Rectal smooth muscle tissue (tissue), 1 donor: ENCODE data around the gene PA2G4.
"Not testable (repeated sequence)": the region's sequence is repeated elsewhere in the genome, so short reads cannot be mapped to it uniquely, and the experiment has no call there.

Source experiments
- H3K27ac ChIP-seq: one replicate; pipeline ENCODE4 v1.7.0; 2013; ENCODE audit warnings: low read depth, low read length, inconsistent platforms
- H3K27me3 ChIP-seq: one replicate; pipeline ENCODE4 v1.7.0; 2013; ENCODE audit warnings: low read length; ENCODE audit not compliant: control insufficient read depth, insufficient read depth
- H3K36me3 ChIP-seq: one replicate; pipeline ENCODE4 v1.7.0; 2013; ENCODE audit warnings: low read length; ENCODE audit not compliant: control insufficient read depth, insufficient read depth
- H3K4me1 ChIP-seq: one replicate; pipeline ENCODE4 v1.7.0; 2013; ENCODE audit warnings: low read length; ENCODE audit not compliant: control insufficient read depth, insufficient read depth
- H3K4me3 ChIP-seq: one replicate; pipeline ENCODE4 v1.7.0; 2013; ENCODE audit warnings: low read length
- H3K9ac ChIP-seq: one replicate; pipeline ENCODE4 v1.7.0; 2013; ENCODE audit warnings: low read length

The PA2G4 gene

DNA sequence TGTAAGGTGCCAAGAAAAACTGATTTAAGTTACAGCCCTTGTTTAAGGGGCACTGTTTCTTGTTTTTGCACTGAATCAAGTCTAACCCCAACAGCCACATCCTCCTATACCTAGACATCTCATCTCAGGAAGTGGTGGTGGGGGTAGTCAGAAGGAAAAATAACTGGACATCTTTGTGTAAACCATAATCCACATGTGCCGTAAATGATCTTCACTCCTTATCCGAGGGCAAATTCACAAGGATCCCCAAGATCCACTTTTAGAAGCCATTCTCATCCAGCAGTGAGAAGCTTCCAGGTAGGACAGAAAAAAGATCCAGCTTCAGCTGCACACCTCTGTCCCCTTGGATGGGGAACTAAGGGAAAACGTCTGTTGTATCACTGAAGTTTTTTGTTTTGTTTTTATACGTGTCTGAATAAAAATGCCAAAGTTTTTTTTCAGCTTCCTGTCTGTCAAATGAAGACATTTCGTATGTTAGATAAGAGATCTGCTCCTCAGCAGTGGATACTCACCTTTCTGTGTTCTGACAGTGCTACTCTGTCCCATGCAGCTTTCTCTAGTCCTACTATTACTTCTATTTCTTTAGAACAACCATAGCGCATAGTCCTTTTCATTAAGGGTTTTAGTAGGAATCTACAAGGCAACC, 1.2 kb upstream of the PA2G4 start:
- Histone ChIP-seq H3K27me3 (no peaks in the 10 kb centered on the region), H3K9ac (peak overlapping the region; percentile 50), H3K27ac (peak overlapping the region; percentile 75), H3K4me1 (peaks cover 12% of the 10 kb centered on the region), H3K4me3 (peak overlapping the region; percentile 91), H3K36me3 (peaks cover 14% of the 10 kb centered on the region)

DNA sequence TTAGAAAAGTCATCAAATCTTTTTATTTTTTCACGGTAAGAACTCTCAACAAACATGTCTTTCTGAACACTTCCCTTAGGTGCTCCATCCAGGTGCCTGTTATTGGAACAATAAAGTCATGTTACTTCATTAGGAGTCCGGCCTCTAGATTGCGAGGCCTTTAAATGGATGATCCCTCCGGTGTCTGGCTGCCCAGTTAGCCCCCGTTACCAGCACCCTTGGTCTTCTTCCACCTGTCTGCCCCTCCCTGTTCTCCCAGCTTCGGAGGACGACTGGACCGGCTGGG, 593 bp upstream of the PA2G4 start:
- H3K36me3 ChIP-seq: peaks cover 18% of the 10 kb centered on the region
- H3K4me1 ChIP-seq: peaks cover 12% of the 10 kb centered on the region
- H3K27me3 ChIP-seq: no peaks in the 10 kb centered on the region
- peak overlapping the region; percentile 50 for H3K9ac ChIP-seq
- H3K4me3 ChIP-seq: peak overlapping the region; percentile 91
- peak overlapping the region; percentile 75 for H3K27ac ChIP-seq

DNA sequence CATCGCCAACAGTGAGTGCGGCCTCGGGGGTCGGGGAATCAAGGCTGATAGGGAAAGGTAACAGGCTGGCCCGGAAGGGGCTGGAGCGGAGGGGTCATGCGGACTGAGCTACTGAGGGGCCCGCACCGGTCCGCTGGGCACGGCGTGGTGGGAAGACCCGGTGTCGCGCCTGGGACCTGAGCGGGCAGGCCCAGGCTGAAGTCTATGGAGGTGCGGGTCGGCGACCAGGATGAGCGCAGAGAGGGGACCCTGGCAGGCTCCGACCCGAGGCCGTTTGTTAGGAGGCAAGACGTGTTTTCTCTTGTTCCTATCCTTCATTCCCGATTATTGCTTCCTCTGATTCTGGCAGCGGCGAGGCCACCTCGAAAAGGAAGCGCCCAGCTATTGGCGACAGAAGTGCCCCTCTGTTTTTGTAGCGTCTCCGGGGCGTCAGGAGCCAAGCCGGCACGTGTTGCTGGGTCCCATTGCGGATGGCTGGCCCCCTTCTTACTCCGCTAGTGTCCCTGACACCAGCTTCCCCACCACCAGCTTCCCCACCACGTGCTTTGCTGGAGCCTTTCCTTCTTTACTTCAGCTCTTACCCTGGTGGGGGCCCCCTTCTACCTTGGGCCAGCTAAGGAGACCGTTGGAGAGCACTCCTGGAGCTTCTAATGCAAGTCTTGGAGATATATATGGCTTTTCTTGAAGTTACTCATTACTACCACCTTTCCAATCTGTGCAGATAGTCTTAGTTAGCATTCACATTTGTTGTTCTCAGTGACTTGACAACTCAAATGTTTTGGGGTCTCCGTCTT, 653 bp downstream of the PA2G4 start:
- Histone ChIP-seq H3K4me3 (peak overlapping the region; percentile 91), H3K4me1 (peaks cover 12% of the 10 kb centered on the region), H3K27ac (peak overlapping the region; percentile 75), H3K9ac (peak overlapping the region; percentile 46), H3K27me3 (no peaks in the 10 kb centered on the region), H3K36me3 (peaks cover 21% of the 10 kb centered on the region)

DNA sequence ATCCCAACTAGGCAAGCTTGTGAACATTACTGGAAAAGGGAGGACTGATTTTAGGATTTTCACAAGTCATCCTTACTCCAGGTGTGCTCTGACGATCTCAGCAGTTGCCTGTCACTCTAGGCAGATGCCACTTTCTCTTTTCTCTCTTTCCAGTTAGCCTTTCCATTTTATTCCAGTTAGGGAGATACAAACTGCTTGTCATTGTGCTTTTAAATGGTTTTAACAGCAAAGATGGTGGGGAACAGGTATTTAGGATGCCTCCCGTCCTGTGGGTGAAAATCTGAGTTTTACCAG, 1.2 kb downstream of the PA2G4 start:
- H3K9ac ChIP-seq: peak overlapping the region; percentile 46
- peak overlapping the region; percentile 91 for H3K4me3 ChIP-seq
- no peaks in the 10 kb centered on the region for H3K27me3 ChIP-seq
- no peak overlapping the region for H3K27ac ChIP-seq
- H3K4me1 ChIP-seq: peaks cover 12% of the 10 kb centered on the region
- H3K36me3 ChIP-seq: peaks cover 26% of the 10 kb centered on the region

DNA sequence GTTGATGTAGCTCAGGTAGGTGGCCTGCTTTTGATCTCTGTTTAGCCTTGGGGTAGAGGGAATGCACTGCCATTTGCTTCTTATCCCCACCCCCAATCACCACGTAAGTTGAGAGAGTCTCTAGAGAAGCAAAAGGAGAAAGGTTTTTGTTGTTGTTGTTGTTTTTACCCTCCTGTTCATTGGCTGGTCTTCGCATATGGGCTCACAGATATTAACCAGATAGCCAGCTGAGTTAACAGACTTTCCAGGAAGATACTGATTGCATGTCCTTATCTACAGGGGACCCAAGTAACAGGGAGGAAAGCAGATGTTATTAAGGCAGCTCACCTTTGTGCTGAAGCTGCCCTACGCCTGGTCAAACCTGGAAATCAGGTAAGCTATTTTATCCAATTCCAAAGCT, 2.9 kb downstream of the PA2G4 start:
- H3K36me3 ChIP-seq: peaks cover 35% of the 10 kb centered on the region

DNA sequence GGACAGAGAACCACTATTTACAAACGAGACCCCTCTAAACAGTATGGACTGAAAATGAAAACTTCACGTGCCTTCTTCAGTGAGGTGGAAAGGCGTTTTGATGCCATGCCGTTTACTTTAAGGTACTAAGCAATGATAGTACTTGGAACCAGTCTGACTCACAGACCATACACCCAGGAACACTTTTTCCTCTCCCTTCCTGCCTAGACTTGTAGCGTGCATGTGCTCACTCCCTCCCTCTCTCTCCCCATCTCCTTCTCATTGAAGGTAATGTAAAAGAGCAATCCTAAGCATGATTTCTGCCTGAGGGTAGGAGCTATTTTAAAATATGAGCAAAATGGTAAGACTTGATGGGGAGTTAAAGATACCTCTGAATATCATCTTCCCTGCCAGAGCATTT, 6.2 kb downstream of the PA2G4 start:
- no peak overlapping the region for H3K9ac ChIP-seq
- no peaks in the 10 kb centered on the region for H3K27me3 ChIP-seq
- peaks cover 7% of the 10 kb centered on the region for H3K4me1 ChIP-seq
- H3K36me3 ChIP-seq: peaks cover 41% of the 10 kb centered on the region
- no peak overlapping the region for H3K27ac ChIP-seq
- H3K4me3 ChIP-seq: no peak overlapping the region

More for the DNA sequence above, 2.9 kb downstream of the PA2G4 start:
- Histone ChIP-seq H3K9ac (no peak overlapping the region), H3K4me3 (no peak overlapping the region), H3K27ac (no peak overlapping the region), H3K4me1 (peaks cover 12% of the 10 kb centered on the region), H3K27me3 (no peaks in the 10 kb centered on the region)

DNA sequence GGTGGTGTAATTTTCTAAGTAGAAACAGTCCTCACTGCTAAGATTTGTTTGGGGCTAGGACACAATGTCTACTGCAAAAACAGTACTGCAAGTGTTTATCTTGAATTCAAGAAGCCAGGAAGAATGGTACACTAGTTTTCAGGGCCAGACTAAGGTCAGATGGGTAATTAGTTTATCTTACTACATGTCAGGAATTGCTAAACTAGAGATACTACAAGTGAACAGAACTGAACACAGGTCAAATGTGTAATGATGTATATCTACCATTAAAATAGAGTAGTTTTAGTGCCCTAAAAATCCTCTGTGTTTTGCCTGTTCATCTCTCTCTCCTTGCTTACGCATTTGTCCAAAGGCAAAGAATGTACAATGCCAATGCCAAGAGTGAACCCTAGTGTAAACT, 9.7 kb downstream of the PA2G4 start:
- peaks cover 23% of the 10 kb centered on the region for H3K36me3 ChIP-seq

DNA sequence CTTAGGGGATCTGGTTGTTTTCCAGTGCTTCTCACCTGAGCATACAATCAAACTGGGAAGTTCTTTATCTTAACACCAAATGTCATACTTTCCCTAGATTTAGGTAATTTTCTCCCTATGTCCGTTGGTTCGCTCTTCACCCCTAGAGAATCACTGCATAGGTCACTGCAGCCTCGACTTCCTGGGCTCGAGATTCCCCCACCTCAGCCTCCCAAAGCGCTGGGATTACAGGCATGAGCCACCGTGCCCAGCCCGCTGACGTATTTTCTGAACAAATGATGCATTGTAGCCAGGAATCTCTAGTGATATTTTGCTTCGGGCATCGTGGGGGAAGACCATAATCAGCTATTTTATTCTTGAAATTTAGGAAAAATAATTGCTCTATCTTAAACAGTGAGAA, 11.0 kb downstream of the PA2G4 start:
- H3K9ac ChIP-seq: no peak overlapping the region
- H3K27me3 ChIP-seq: no peaks in the 10 kb centered on the region
- peak overlapping the region; percentile 95 for H3K27ac ChIP-seq
- H3K4me1 ChIP-seq: peaks cover 17% of the 10 kb centered on the region
- peaks cover 17% of the 10 kb centered on the region for H3K36me3 ChIP-seq
- H3K4me3 ChIP-seq: peak overlapping the region; percentile 87

More for the DNA sequence above, 9.7 kb downstream of the PA2G4 start:
- Histone ChIP-seq H3K4me3 (no peak overlapping the region), H3K9ac (no peak overlapping the region), H3K27me3 (no peaks in the 10 kb centered on the region), H3K27ac (no peak overlapping the region), H3K4me1 (peaks cover 10% of the 10 kb centered on the region)

DNA sequence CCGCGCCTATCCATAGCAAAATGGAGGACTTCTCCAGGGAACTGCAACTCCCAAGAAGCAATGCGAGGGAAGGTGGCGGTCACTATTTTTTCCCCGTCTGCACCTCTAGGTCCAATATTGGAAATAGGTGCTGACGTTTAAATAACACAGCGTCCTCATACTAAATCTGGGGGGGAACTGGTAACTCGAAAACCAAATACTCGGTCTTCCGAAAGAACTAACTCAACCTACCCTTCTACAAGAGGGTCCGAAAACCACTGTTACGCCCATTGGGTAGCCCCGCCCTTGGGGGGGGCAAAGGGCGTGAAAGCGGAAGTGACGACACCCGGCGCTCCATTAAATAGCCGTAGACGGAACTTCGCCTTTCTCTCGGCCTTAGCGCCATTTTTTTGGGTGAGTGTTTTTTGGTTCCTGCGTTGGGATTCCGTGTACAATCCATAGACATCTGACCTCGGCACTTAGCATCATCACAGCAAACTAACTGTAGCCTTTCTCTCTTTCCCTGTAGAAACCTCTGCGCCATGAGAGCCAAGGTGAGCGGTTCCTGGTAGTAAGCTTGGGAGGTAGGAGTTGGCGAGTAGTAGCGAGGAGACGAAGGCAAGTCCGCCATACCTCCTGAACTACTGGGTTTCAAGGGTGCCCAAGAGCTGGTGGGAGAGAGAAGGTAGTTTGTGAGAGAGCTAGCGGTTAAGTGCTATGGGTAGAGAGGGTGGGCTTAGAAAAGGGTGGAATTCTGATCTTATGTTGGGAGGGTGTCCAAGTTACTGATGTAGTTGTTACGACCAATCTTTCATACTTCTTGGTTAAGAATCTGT, 12.1 kb downstream of the PA2G4 start, which contains the start of gene RPL41:
RPL41 (plus strand) TSS at position 367 of the 815 bp plus-strand sequence.
- peak within 1 kb of the TSS; percentile 96 for H3K9ac ChIP-seq

DNA sequence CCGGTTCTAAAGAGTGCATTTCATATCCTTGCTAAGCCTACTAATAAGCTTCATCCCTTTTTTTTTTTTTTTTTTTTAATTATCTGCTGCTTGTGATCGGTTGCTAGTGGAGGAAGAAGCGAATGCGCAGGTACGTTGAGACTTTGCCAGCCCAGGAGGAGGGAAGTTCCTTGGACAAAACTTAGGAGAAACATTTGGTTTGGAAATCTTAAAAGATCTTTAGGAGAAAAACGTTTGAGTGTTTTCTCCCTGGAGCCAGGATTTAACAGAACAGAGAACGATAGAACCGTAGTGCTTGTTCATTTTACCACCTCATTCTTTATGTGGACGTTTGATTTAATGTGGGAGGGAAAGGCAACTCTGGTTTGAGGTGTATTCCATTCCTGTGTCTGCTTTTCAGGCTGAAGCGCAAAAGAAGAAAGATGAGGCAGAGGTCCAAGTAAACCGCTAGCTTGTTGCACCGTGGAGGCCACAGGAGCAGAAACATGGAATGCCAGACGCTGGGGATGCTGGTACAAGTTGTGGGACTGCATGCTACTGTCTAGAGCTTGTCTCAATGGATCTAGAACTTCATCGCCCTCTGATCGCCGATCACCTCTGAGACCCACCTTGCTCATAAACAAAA, 12.8 kb downstream of the PA2G4 start:
- Histone ChIP-seq H3K36me3 (peaks cover 18% of the 10 kb centered on the region), H3K4me3 (peak overlapping the region; percentile 87), H3K27ac (peak overlapping the region; percentile 95), H3K4me1 (peaks cover 19% of the 10 kb centered on the region), H3K9ac (peak overlapping the region; percentile 96)
- not testable (repeated sequence) for H3K27me3 ChIP-seq

More for the DNA sequence above, 12.1 kb downstream of the PA2G4 start, which contains the start of gene RPL41:
- Histone ChIP-seq H3K4me3 (peak within 1 kb of the TSS; percentile 87), H3K27me3 (no peaks in the 10 kb centered on the region), H3K4me1 (peaks cover 17% of the 10 kb centered on the region), H3K27ac (peak within 1 kb of the TSS; percentile 95), H3K36me3 (peaks cover 17% of the 10 kb centered on the region)

DNA sequence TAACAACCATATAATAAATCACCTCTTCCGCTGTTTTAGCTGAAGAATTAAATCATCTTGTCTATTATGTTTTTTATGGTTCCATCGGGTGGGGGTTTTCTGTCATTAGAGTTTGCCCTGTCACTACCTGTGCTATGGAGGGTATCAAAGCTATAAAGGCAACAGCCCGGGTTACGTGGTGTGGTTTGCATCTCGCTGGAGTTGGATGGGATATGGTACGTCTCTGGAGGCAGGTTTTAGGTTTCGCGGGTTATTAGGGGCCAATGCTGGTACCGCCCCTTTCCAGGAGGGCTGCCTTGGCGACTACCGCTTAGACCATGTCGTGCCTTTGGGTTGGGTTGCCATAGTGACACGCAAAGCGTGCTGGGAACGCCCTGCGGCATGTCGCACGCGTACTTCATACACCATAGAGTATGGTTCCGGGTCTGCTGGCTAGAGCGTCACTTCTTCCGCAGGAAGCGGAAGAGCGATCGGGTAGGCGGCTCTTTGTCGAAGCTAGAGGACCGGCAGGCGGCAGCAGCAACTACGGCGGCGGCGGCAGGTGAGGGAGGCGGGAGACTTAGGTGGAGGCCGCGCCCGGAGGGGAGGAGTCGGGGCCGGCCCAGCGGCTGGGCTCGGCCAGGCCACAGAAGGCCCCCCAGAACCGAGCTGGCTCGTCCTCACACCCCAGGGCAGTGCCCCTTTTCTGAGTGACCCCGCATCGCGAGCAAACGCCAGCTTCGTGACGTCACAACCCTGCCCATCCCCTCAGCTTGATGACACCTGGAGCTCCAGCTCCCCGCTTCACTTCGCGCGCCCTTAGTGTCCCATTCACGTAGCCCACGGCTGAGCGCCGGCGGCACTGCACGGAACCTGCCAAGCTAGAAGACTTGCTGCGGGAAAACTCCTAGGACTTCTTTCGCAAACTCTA, 13.7 kb downstream of the PA2G4 start, which contains the start of gene ZC3H10:
ZC3H10 (plus strand) TSS at position 489 of the 910 bp plus-strand sequence. CDS start 2,297 bp downstream, outside the sequence.
- Histone ChIP-seq H3K27ac (peak within 1 kb of the TSS; percentile 95), H3K4me3 (peak within 1 kb of the TSS; percentile 87), H3K36me3 (peaks cover 12% of the 10 kb centered on the region), H3K4me1 (peaks cover 26% of the 10 kb centered on the region), H3K9ac (peak within 1 kb of the TSS; percentile 96), H3K27me3 (no peaks in the 10 kb centered on the region)
